H1 (cell line): Measurements from ENCODE around the gene PFDN5. TPM values are rescaled to one million over a fixed set of nuclear protein-coding genes. Genes with fewer than 3 reads are reported as not detected.

Source experiments
- CTCF ChIA-PET: fragments of 300-600 bp; sonication (Branson Sonifier 250); formaldehyde crosslinking; loops from one replicate; lab custom pipeline; 2021; ENCODE audit not compliant: partially characterized antibody; lab: Charles Lee
- POLR2A ChIA-PET: fragments of 300-600 bp; sonication (Branson Sonifier 250); formaldehyde crosslinking; loops from one replicate; lab custom pipeline; 2021; ENCODE audit warnings: inconsistent platforms; ENCODE audit not compliant: partially characterized antibody; lab: Charles Lee
- DNase-seq, 2 experiments: peaks; one replicate each; pipeline versions ENCODE4 v3.0.0 to v3.0.0-alpha.2; 2010 to 2022; ENCODE audit warnings: low spot score in 2 of 2, low read depth in 1 of 2, mixed read lengths in 1 of 2
- FAIRE-seq: peaks from 2 replicates; lab custom pipeline; 2011; peaks lifted over from hg19 to GRCh38; lab: Jason Lieb, UNC
- H2AFZ ChIP-seq: 2 replicates; pipeline ENCODE4 v1.8.1; 2012; ENCODE audit warnings: low read length, inconsistent platforms
- H2AK5ac ChIP-seq: 2 replicates; pipeline ENCODE4 v1.6.1; 2013; ENCODE audit warnings: low read depth, low read length
- H2BK120ac ChIP-seq: replicated peaks from 2 replicates; pipeline ENCODE3; 2013; ENCODE audit warnings: low read depth, low read length, inconsistent platforms
- H2BK12ac ChIP-seq: 2 replicates; pipeline ENCODE4 v1.6.1; 2013; ENCODE audit warnings: low read depth, low read length
- H2BK15ac ChIP-seq: 2 replicates; pipeline ENCODE4 v1.6.1; 2013; ENCODE audit warnings: low read length
- H2BK20ac ChIP-seq: 2 replicates; pipeline ENCODE4 v1.6.1; 2013; ENCODE audit warnings: low read length
- H2BK5ac ChIP-seq: 2 replicates; pipeline ENCODE4 v1.6.1; 2013; ENCODE audit warnings: low read depth, low read length
- H3K14ac ChIP-seq: 2 replicates; pipeline ENCODE4 v1.6.1; 2013; ENCODE audit warnings: inconsistent platforms; ENCODE audit not compliant: insufficient read length
- H3K18ac ChIP-seq: 2 replicates; pipeline ENCODE4 v1.6.1; 2013; ENCODE audit warnings: low read length; ENCODE audit errors: extremely low read depth
- H3K23ac ChIP-seq: 2 replicates; pipeline ENCODE4 v1.6.1; 2013; ENCODE audit warnings: inconsistent platforms; ENCODE audit not compliant: insufficient read length
- H3K23me2 ChIP-seq: 2 replicates; pipeline ENCODE4 v1.6.1; 2013; ENCODE audit warnings: low read depth, low read length
- H3K27ac ChIP-seq: 2 replicates; pipeline ENCODE4 v1.6.1; 2011; ENCODE audit warnings: low read depth, low read length, inconsistent platforms
- H3K27me3 ChIP-seq, 4 experiments: replicated peaks in 1 of 4; 1 replicate in 1 of 4; 2 replicates in 3 of 4; pipeline versions ENCODE4 v1.6.1 to v1.8.1; 2011 to 2013; ENCODE audit warnings: low read length in 3 of 4, mild to moderate bottlenecking in 3 of 4, inconsistent platforms in 2 of 4, mixed read lengths in 2 of 4, moderate library complexity in 1 of 4; ENCODE audit not compliant: control insufficient read depth in 3 of 4, insufficient read depth in 3 of 4; ENCODE audit errors: extremely low read depth in 1 of 4
- H3K36me3 ChIP-seq, 4 experiments: 2 replicates each; pipeline versions ENCODE4 v1.6.1 to v1.8.1; 2011 to 2013; ENCODE audit warnings: mild to moderate bottlenecking in 4 of 4, low read length in 3 of 4, moderate library complexity in 2 of 4, control low read depth in 1 of 4, inconsistent platforms in 1 of 4; ENCODE audit not compliant: insufficient read depth in 4 of 4, control insufficient read depth in 2 of 4
- H3K4ac ChIP-seq: replicated peaks from 2 replicates; pipeline ENCODE3; 2013; ENCODE audit warnings: low read length, low read depth, mixed read lengths, inconsistent platforms; ENCODE audit not compliant: insufficient read length
- H3K4me1 ChIP-seq, 4 experiments: replicated peaks in 1 of 4; 1 replicate in 1 of 4; 2 replicates in 3 of 4; pipeline versions ENCODE4 v1.6.1 to v1.8.1; 2011 to 2013; ENCODE audit warnings: low read length in 3 of 4, inconsistent platforms in 2 of 4, mixed read lengths in 1 of 4; ENCODE audit not compliant: insufficient read depth in 4 of 4, control insufficient read depth in 3 of 4
- H3K4me2 ChIP-seq, 2 experiments: 2 replicates each; pipeline versions ENCODE4 v1.6.1 to v1.8.1; 2011 to 2013; ENCODE audit warnings: low read depth in 2 of 2, low read length in 2 of 2, control low read depth in 1 of 2, inconsistent platforms in 1 of 2, mild to moderate bottlenecking in 1 of 2; ENCODE audit not compliant: insufficient read depth in 1 of 2
- H3K4me3 ChIP-seq, 4 experiments: fragments of 200-600, 300-600 bp in 1 of 4; sonication (generic), shearing (Covaris generic), sonication (Bioruptor Twin) in 1 of 4; 2 replicates each; pipeline versions ENCODE4 v1.5.1 to v1.8.1; 2011 to 2016; ENCODE audit warnings: low read length in 4 of 4, low read depth in 3 of 4, control low read depth in 2 of 4, inconsistent platforms in 2 of 4, mild to moderate bottlenecking in 2 of 4, mixed read lengths in 1 of 4, moderate library complexity in 1 of 4; ENCODE audit not compliant: insufficient read depth in 2 of 4; ENCODE audit errors: extremely low read depth in 1 of 4
- H3K56ac ChIP-seq: replicated peaks from 2 replicates; pipeline ENCODE3; 2013; ENCODE audit warnings: low read depth, mild to moderate bottlenecking, mixed read lengths, low read length, inconsistent platforms; ENCODE audit not compliant: insufficient read length
- H3K79me1 ChIP-seq: 2 replicates; pipeline ENCODE4 v1.6.1; 2013; ENCODE audit warnings: low read depth, low read length, control low read depth
- H3K79me2 ChIP-seq, 2 experiments: 2 replicates each; pipeline versions ENCODE4 v1.6.1 to v1.8.1; 2012 to 2013; ENCODE audit warnings: low read length in 2 of 2, mild to moderate bottlenecking in 2 of 2, inconsistent platforms in 1 of 2; ENCODE audit not compliant: insufficient read depth in 2 of 2, control insufficient read depth in 1 of 2
- H3K9ac ChIP-seq, 4 experiments: replicated peaks in 1 of 4; 1 replicate in 1 of 4; 2 replicates in 3 of 4; pipeline versions ENCODE4 v1.6.1 to v1.8.1; 2011 to 2013; ENCODE audit warnings: low read depth in 3 of 4, low read length in 3 of 4, control low read depth in 2 of 4, mild to moderate bottlenecking in 2 of 4, moderate library complexity in 2 of 4, inconsistent platforms in 1 of 4; ENCODE audit errors: extremely low read depth in 1 of 4
- H3K9me3 ChIP-seq, 2 experiments: 2 replicates each; pipeline versions ENCODE4 v1.6.1 to v1.8.1; 2012 to 2013; ENCODE audit warnings: mild to moderate bottlenecking in 2 of 2, moderate library complexity in 2 of 2, control low read depth in 1 of 2, inconsistent platforms in 1 of 2, low read depth in 1 of 2, low read length in 1 of 2, mixed read lengths in 1 of 2; ENCODE audit not compliant: insufficient read depth in 2 of 2
- H4K20me1 ChIP-seq, 2 experiments: replicated peaks in 1 of 2; 2 replicates each; pipeline versions ENCODE3 to v1.8.1; 2011 to 2013; ENCODE audit warnings: inconsistent platforms in 2 of 2, low read length in 2 of 2, mild to moderate bottlenecking in 1 of 2; ENCODE audit not compliant: insufficient read depth in 2 of 2, control insufficient read depth in 1 of 2
- H4K5ac ChIP-seq: 2 replicates; pipeline ENCODE4 v1.6.1; 2013; ENCODE audit warnings: low read length, low read depth, mixed read lengths, inconsistent platforms; ENCODE audit not compliant: insufficient read length
- H4K8ac ChIP-seq: 2 replicates; pipeline ENCODE4 v1.8.0; 2013; ENCODE audit warnings: mild to moderate bottlenecking, moderate library complexity, low read length, inconsistent platforms; ENCODE audit not compliant: insufficient read depth; ENCODE audit errors: extremely low read depth
- H4K91ac ChIP-seq: replicated peaks from 2 replicates; pipeline ENCODE3; 2013; ENCODE audit warnings: low read length, mixed read lengths, inconsistent platforms; ENCODE audit not compliant: insufficient read length
- GTF2F1 ChIP-seq: IDR thresholded peaks from 2 replicates; pipeline ENCODE4 v1.6.1; 2012; ENCODE audit warnings: low read depth, low read length, improper control_type of control experiment, borderline replicate concordance
- HDAC6 ChIP-seq: IDR thresholded peaks from one replicate; pipeline ENCODE4 v1.7.1; 2012; ENCODE audit warnings: low read depth, mild to moderate bottlenecking, inconsistent platforms, low read length, moderate library complexity
- POLR2A ChIP-seq, 2 experiments: IDR thresholded peaks; 1 replicate in 1 of 2; 2 replicates in 1 of 2; pipeline ENCODE4 v1.6.1; 2011; ENCODE audit warnings: low read depth in 2 of 2, low read length in 2 of 2, mild to moderate bottlenecking in 2 of 2; ENCODE audit errors: control extremely low read depth in 1 of 2
- RAD21 ChIP-seq, 2 experiments: IDR thresholded peaks in 1 of 2; conservative IDR thresholded peaks in 1 of 2; 2 replicates each; pipeline ENCODE4 v1.6.1; 2011; ENCODE audit warnings: low read depth in 2 of 2, low read length in 2 of 2, improper control_type of control experiment in 1 of 2, inconsistent platforms in 1 of 2, mild to moderate bottlenecking in 1 of 2, moderate library complexity in 1 of 2
- TBP ChIP-seq: IDR thresholded peaks from 2 replicates; pipeline ENCODE4 v1.6.1; 2011; ENCODE audit warnings: low read depth, low read length, improper control_type of control experiment
- WGBS, 2 experiments: shearing (Covaris generic) in 1 of 2; methylation state at CpG; one replicate each; pipeline versions ENCODE4 v1.1.6 to v1.1.7; 2013 to 2015; ENCODE audit warnings: low lambda C conversion rate in 2 of 2, mixed read lengths in 2 of 2, inconsistent platforms in 1 of 2, low coverage in 1 of 2, missing lambda C conversion rate in 1 of 2; ENCODE audit not compliant: insufficient replicate concordance in 2 of 2, insufficient coverage in 1 of 2, insufficient read length in 1 of 2; ENCODE audit errors: extremely low coverage in 1 of 2, missing lambda C conversion rate in 1 of 2; 5-methylcytosine and 5-hydroxymethylcytosine counted together
- polyA plus RNA-seq, 7 experiments: library from polyadenylated mRNA; depleted of rRNA in 3 of 7; stranded (reverse) in 5 of 7; unstranded in 2 of 7; fragments of >200 nt in 5 of 7; fragments of 200-250 nt in 2 of 7; gene quantifications; 1 replicate in 5 of 7; 2 replicates in 1 of 7; 4 replicates in 1 of 7; pipeline versions ENCODE4 v1.2.1 to v1.2.3, GENCODE V29; 2011 to 2013; ENCODE audit warnings: missing spikeins in 2 of 7, mixed read lengths in 2 of 7
- total RNA-seq: library from RNA; stranded (reverse); fragmentation: NEBNext Ultra II Directional; extraction: Animal tissue kit (Norgen Biotek cat#: 25700); gene quantifications from 2 replicates; pipeline ENCODE4 v1.2.1, GENCODE V29; 2021

Gene PFDN5
- total and polyA plus RNA-seq, 2 of the 8 experiments (the other 6 are each of a cell fraction or from before 2014, with no cell fraction given) = 290 to 630 TPM

- no peak overlapping the region for H4K8ac ChIP-seq
Observed at GRCh38 chr12:53288322-53288721, 7.0 kb upstream of the PFDN5 start.

More at GRCh38 chr12:53288322-53288721, 7.0 kb upstream of the PFDN5 start:
- DNase-seq (no peak), FAIRE-seq (no peak)
- no peak overlapping the region for H3K4ac ChIP-seq
- 82% methylated on average over 6 of the region's 6 CpGs; no CpG with 5 or more reads in 1 of the 2 experiments for WGBS, 2 experiments
- TF ChIP-seq TBP = no peak
- no peak for TF ChIP-seq HDAC6
- no peak for TF ChIP-seq GTF2F1
- no peak for TF ChIP-seq POLR2A (IDR thresholded peaks at IDR 0.05; ENCODE audit: control extremely low read depth in 1 of 2, low read depth in 2 of 2, low read length in 2 of 2)
- TF ChIP-seq RAD21 (IDR thresholded peaks at IDR 0.05 in 1 of 2, conservative IDR thresholded peaks at IDR 0.05 in 1 of 2; ENCODE audit: low read depth in 2 of 2, low read length in 2 of 2) = no peak
- peaks cover 26 to 59% (median 53%) of the 10 kb centered on the region in 4 experiments for H3K36me3 ChIP-seq
- H3K18ac ChIP-seq = no peak overlapping the region
- H3K79me1 ChIP-seq = no peaks in the 10 kb centered on the region
- H2BK5ac ChIP-seq = no peak overlapping the region
- H2BK120ac ChIP-seq = no peak overlapping the region
- no peak overlapping the region for H2AK5ac ChIP-seq
- H3K79me2 ChIP-seq = no peaks in the 10 kb centered on the region
- no peak overlapping the region for H3K27ac ChIP-seq
- H3K4me3 ChIP-seq = no peak overlapping the region
- no peaks in the 10 kb centered on the region for H3K27me3 ChIP-seq
- H4K5ac ChIP-seq = no peak overlapping the region
- no peak overlapping the region for H3K9ac ChIP-seq
- H3K56ac ChIP-seq = no peak overlapping the region
- H3K4me2 ChIP-seq = no peak overlapping the region
- H3K14ac ChIP-seq = no peak overlapping the region
- ChIA-PET POLR2A (interaction anchor here (0.6 to 2.4 kb wide), 6 partner anchors 10 to 187 kb away, joined by 3 to 10 read pairs (median 4); partner anchors contain the start of gene AAAS), CTCF (interaction anchor here (0.6 to 28.3 kb wide), 25 partner anchors 8 to 234 kb away, joined by 3 to 573 read pairs (median 6); partner anchors contain the start of genes ESPL1 and ITGB7)
- no peak overlapping the region for H2BK20ac ChIP-seq
- H2AFZ ChIP-seq = no peak overlapping the region
- no peak overlapping the region for H4K91ac ChIP-seq
- H3K23ac ChIP-seq = no peak overlapping the region
- no peak overlapping the region for H2BK15ac ChIP-seq
- no peaks in the 10 kb centered on the region for H3K23me2 ChIP-seq
- no peak overlapping the region for H2BK12ac ChIP-seq
- H3K4me1 ChIP-seq = no peaks in the 10 kb centered on the region
- H4K20me1 ChIP-seq = peaks cover 5% of the 10 kb centered on the region in 2 experiments
- H3K9me3 ChIP-seq = no peaks in the 10 kb centered on the region
